Neural cell (in vitro differentiated cells): ENCODE data around the gene HEPHL1.

Experiments
- CTCF ChIP-seq: fragments of 450-650 bp; IDR thresholded peaks from 2 replicates; pipeline ENCODE4 v1.5.1; 2014; ENCODE audit warnings: antibody characterized with exemption, mild to moderate bottlenecking, moderate library complexity; ENCODE audit not compliant: poor library complexity, severe bottlenecking
- EP300 ChIP-seq: fragments of 450-650 bp; conservative IDR thresholded peaks from 2 replicates; pipeline ENCODE4 v1.6.1; 2014; ENCODE audit warnings: antibody characterized with exemption, mild to moderate bottlenecking, moderate library complexity; ENCODE audit not compliant: poor library complexity, severe bottlenecking
- EZH2 ChIP-seq: fragments of 200-600, 300-800 bp; shearing (Covaris generic), sonication (generic); IDR thresholded peaks from 2 replicates; pipeline ENCODE4 v1.6.1; 2014; ENCODE audit warnings: antibody characterized with exemption, low read length, borderline replicate concordance, mild to moderate bottlenecking; ENCODE audit not compliant: insufficient read depth, poor library complexity, severe bottlenecking
- POLR2AphosphoS5 ChIP-seq: IDR thresholded peaks from 2 replicates; pipeline ENCODE4 v1.6.1; 2012
- RAD21 ChIP-seq: fragments of 450-650 bp; conservative IDR thresholded peaks from 2 replicates; pipeline ENCODE4 v1.6.1; 2014; ENCODE audit warnings: antibody characterized with exemption, mild to moderate bottlenecking, moderate library complexity
- REST ChIP-seq: IDR thresholded peaks from 2 replicates; pipeline ENCODE4 v1.6.1; 2012; ENCODE audit warnings: borderline replicate concordance

- TF ChIP-seq EZH2 (no peak), CTCF (no peak), REST (no peak), POLR2AphosphoS5 (no peak), EP300 (no peak), RAD21 (no peak)
Observed at GRCh38 chr11:94130298-94131046, 109.3 kb downstream of the HEPHL1 start.
